Neural cell (in vitro differentiated cells): ENCODE measurements around the gene HOXB4.

Experiments used
- EP300 ChIP-seq: fragments of 450-650 bp; conservative IDR thresholded peaks from 2 replicates; pipeline ENCODE4 v1.6.1; 2014; ENCODE audit warnings: antibody characterized with exemption, mild to moderate bottlenecking, moderate library complexity; ENCODE audit not compliant: poor library complexity, severe bottlenecking
- EZH2 ChIP-seq: fragments of 200-600, 300-800 bp; shearing (Covaris generic), sonication (generic); IDR thresholded peaks from 2 replicates; pipeline ENCODE4 v1.6.1; 2014; ENCODE audit warnings: antibody characterized with exemption, low read length, borderline replicate concordance, mild to moderate bottlenecking; ENCODE audit not compliant: insufficient read depth, poor library complexity, severe bottlenecking
- POLR2AphosphoS5 ChIP-seq: IDR thresholded peaks from 2 replicates; pipeline ENCODE4 v1.6.1; 2012
- SMC3 ChIP-seq: fragments of 450-650 bp; conservative IDR thresholded peaks from 2 replicates; pipeline ENCODE4 v1.6.1; 2014; ENCODE audit warnings: antibody characterized with exemption, mild to moderate bottlenecking, moderate library complexity; ENCODE audit not compliant: poor library complexity
- TF ChIP-seq, protein P1 (sequence below): fragments of 450-650 bp; IDR thresholded peaks from 2 replicates; pipeline ENCODE4 v1.5.1; 2014; ENCODE audit warnings: antibody characterized with exemption, mild to moderate bottlenecking, moderate library complexity; ENCODE audit not compliant: poor library complexity, severe bottlenecking

DNA sequence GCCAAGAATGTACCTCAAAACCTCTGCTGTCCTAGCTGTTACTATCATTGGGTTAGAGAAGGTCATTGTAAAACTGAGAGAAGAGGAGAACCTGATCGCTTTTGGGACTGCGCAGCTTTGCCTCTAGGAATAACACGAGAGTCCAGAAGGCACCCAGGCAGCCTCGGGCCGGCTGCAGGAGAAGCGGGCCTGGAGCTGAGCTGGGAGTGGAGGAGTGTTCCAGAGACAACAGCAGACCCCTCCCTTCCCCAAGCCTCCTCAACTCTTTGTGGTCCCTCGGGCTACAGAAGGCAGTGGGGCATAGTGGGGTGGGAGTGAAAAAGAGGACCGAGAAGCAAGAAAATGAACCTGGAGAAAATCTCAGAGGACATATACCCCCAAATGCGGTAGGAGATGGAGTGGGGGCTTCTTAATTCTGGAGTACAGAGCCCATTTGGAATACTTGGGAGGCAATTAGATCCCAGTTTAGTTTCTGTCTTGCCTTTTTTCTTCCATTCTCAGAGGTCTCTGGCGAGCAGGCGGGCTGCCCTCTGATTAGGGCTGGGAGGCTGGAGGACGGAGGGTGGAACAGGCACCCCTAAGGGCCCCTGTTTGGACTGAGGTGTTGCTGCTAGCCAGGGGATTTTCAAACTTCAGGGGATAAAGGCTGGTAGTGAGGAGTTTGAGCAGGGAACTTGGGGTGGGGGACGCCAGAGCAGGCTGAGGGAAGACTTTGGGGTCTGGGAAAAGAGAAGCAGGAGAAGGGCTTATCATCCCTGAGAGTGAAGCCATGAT lies 19.9 kb downstream of the HOXB4 start:
- no peak for TF ChIP-seq SMC3
- TF ChIP-seq EP300 = no peak
- no peak for TF ChIP-seq EZH2
- TF ChIP-seq, protein P1, sequence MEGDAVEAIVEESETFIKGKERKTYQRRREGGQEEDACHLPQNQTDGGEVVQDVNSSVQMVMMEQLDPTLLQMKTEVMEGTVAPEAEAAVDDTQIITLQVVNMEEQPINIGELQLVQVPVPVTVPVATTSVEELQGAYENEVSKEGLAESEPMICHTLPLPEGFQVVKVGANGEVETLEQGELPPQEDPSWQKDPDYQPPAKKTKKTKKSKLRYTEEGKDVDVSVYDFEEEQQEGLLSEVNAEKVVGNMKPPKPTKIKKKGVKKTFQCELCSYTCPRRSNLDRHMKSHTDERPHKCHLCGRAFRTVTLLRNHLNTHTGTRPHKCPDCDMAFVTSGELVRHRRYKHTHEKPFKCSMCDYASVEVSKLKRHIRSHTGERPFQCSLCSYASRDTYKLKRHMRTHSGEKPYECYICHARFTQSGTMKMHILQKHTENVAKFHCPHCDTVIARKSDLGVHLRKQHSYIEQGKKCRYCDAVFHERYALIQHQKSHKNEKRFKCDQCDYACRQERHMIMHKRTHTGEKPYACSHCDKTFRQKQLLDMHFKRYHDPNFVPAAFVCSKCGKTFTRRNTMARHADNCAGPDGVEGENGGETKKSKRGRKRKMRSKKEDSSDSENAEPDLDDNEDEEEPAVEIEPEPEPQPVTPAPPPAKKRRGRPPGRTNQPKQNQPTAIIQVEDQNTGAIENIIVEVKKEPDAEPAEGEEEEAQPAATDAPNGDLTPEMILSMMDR = no peak
- TF ChIP-seq POLR2AphosphoS5 = no peak
